Stomach (tissue), 4 donors: ENCODE results near the gene KCNN3.

Source experiments
- CTCF ChIP-seq, 7 experiments: fragments of 450-650 bp in 4 of 7; fragments of 200-600 bp in 3 of 7; sonication (generic) in 3 of 7; IDR thresholded peaks; one replicate each; pipeline ENCODE4 v1.5.1; 2016 to 2019; ENCODE audit warnings: antibody characterized with exemption in 7 of 7, control low read depth in 2 of 7, mild to moderate bottlenecking in 1 of 7
- EP300 ChIP-seq: sonication (generic); formaldehyde crosslinking; IDR thresholded peaks from one replicate; pipeline ENCODE4 v1.6.1; 2017; ENCODE audit warnings: antibody characterized with exemption
- POLR2A ChIP-seq, 4 donors: fragments of 450-650 bp; IDR thresholded peaks; one replicate each; pipeline ENCODE4 v1.6.1; 2016; ENCODE audit warnings: antibody characterized with exemption in 4 of 4, control low read depth in 2 of 4, mild to moderate bottlenecking in 1 of 4, moderate library complexity in 1 of 4

GRCh38 chr1:154846565-154847442, 23.3 kb downstream of the KCNN3 start:
- TF ChIP-seq EP300: no peak
- no peak for TF ChIP-seq POLR2A (IDR thresholded peaks at IDR 0.05)
- no peak for TF ChIP-seq CTCF (IDR thresholded peaks at IDR 0.05)
